ENCODE data around the gene COL21A1. TPM values are rescaled to one million over a fixed set of nuclear protein-coding genes. Genes with fewer than 3 reads are reported as not detected.

Gene COL21A1
- total RNA-seq, 2 donors from 2014 or later: not detected

DNA sequence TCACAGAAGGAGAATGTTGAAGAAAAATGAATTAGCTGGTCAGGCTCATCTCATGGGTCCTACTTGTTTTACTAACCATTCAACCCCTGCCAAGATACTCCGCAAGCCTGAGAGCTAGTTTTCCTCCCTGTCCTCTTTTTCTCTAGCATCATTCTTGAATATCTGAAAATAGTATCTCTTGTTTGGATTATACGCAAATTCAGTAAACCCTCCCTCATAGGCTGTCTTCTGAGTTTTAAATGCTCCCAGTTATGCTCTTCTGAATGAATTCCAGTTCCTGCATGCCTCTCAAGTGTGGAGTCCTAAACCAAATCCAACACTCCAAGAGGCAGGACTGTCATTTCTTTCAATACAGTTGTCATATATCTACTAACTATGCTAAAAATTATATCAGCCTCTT is 99.6 kb downstream of the COL21A1 start:
- Mint-ChIP-seq H3K27ac (no peak overlapping the region), H3K27me3 (no peaks in the 10 kb centered on the region), H3K4me3 (no peak overlapping the region), H3K4me1 (no peaks in the 10 kb centered on the region), H3K36me3 (ENCODE audit: low read depth) (no peaks in the 10 kb centered on the region), H3K9me3 (peaks cover 16% of the 10 kb centered on the region)
- ATAC-seq (replicated peaks): no peak

DNA sequence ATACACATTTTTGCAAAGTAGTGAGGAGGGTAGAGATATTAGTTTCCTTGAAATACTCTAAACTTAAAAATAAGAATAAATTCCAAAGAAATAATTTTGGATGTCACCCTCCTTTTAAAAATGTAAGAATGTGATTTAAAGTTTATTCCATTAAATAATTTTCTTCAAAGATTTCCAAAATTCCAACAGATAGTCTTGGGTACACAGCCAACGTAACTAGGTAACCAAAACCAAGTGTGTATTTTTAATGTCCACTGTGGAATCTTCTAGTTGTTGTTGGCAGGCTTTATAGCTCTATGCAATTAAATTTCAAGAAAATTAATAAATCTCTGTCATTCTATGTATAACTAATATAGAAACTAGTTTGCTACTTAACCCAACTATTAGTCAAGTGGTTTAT is 101.3 kb downstream of the COL21A1 start:
- Mint-ChIP-seq H3K27me3 (no peaks in the 10 kb centered on the region), H3K9me3 (peaks cover 18% of the 10 kb centered on the region), H3K4me1 (no peaks in the 10 kb centered on the region), H3K4me3 (no peak overlapping the region), H3K36me3 (ENCODE audit: low read depth) (no peaks in the 10 kb centered on the region), H3K27ac (no peak overlapping the region)
- ATAC-seq (replicated peaks): no peak

DNA sequence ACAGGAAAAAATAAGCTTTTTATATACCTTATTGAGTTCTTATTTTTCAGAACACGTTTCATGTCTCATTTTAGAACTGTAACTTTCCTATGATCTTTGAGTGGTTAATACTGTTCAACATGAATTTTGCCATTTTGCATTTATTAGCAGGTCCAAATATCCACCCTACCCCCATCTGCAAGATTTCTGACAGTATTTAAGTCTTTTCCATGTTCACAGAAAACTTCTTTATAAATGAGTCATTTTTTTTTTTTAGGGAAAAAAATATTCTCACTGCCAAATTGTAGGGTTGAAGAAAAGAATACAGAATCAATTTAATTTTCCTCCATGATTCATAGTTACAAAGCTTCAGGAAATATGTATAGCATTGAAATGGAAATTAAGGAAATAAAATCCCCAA is 101.8 kb downstream of the COL21A1 start:
- Mint-ChIP-seq H3K27me3 (no peaks in the 10 kb centered on the region), H3K36me3 (ENCODE audit: low read depth) (no peaks in the 10 kb centered on the region), H3K4me3 (no peak overlapping the region), H3K4me1 (no peaks in the 10 kb centered on the region), H3K27ac (no peak overlapping the region), H3K9me3 (peaks cover 18% of the 10 kb centered on the region)
- no peak for ATAC-seq (replicated peaks)

DNA sequence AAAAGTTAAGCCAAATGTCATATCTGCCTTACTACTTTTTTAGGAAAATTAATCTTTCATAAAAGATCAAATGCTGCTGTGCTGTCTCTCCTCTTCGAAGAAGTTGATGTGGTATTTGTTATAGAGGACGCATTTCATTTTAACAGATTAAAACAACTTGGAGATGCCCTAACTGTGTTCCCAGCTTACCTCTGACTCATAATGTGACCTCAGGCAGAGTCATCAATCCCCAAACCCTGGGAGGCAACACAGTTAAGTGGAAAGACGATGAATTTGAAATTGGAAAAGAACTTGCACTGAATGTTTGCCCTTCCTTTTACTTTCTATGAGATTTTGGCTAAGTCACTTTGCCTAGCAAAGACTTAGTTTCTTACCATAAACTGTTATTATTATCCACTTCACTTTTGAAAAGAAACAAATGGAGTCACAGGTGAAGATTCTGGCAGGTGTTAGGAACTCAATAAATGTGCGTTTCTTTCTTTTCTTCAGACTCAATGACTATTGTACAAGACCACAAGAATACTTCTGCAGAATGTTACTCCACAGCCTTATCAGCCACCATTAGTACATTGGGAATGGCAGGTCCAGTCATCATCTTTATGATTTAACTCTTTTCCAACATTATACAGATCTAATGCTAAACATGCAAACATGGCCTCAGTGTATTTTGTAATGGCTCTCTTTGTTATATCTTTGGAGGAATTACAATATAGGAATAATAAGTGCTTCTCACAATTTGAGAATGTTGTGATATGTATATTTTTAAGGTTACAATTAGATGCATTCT is 102.6 kb downstream of the COL21A1 start:
- Mint-ChIP-seq H3K36me3 (ENCODE audit: low read depth) (no peaks in the 10 kb centered on the region), H3K9me3 (peaks cover 14% of the 10 kb centered on the region), H3K4me3 (no peak overlapping the region), H3K27ac (no peak overlapping the region), H3K27me3 (no peaks in the 10 kb centered on the region), H3K4me1 (no peaks in the 10 kb centered on the region)
- no peak for ATAC-seq (replicated peaks)

DNA sequence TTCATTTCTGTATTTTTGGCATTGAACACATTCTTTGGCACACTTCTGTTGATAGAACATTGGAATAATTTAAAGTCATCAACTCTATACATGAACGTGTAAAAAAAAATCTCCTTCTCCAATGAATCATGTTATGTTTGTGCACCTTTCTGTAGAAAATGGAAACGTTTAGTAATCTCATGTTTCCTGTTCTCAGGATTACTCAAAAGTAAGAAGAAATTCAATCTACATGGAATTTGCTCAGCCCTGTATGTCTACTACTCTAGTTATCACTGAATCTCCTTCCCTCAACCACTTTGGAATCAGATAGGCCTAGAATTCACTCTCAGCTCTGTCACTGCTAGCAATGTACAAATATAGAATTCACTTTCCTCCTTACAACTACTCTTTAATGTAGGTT is 103.6 kb downstream of the COL21A1 start:
- Mint-ChIP-seq H3K9me3 (peaks cover 12% of the 10 kb centered on the region), H3K36me3 (ENCODE audit: low read depth) (no peaks in the 10 kb centered on the region), H3K27me3 (no peaks in the 10 kb centered on the region), H3K27ac (no peak overlapping the region), H3K4me1 (no peaks in the 10 kb centered on the region), H3K4me3 (no peak overlapping the region)
- no peak for ATAC-seq (replicated peaks)

DNA sequence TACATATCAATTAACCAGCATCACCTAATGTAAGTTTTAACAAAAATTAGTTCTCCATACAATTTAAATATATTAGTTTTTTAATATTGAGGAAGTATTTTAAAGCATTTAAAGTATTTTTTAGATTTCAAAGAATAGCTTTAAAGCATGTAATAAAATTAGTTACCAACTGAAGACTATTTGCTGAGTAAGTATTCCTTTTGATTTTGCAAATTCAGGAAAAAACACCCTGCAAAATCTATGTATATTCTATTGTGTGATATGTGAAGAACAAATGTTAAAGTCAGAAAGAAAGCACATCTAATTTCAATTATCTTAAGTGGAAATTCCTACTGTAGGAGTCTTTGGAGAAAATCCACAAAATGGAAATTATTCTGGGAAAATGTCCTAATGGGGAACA is 107.3 kb downstream of the COL21A1 start:
- H3K27ac Mint-ChIP-seq: no peak overlapping the region
- peaks cover 21% of the 10 kb centered on the region for H3K9me3 Mint-ChIP-seq
- H3K27me3 Mint-ChIP-seq: no peaks in the 10 kb centered on the region
- no peaks in the 10 kb centered on the region for H3K36me3 Mint-ChIP-seq (ENCODE audit: low read depth)
- no peak for ATAC-seq (replicated peaks)
- no peak overlapping the region for H3K4me3 Mint-ChIP-seq
- no peaks in the 10 kb centered on the region for H3K4me1 Mint-ChIP-seq

DNA sequence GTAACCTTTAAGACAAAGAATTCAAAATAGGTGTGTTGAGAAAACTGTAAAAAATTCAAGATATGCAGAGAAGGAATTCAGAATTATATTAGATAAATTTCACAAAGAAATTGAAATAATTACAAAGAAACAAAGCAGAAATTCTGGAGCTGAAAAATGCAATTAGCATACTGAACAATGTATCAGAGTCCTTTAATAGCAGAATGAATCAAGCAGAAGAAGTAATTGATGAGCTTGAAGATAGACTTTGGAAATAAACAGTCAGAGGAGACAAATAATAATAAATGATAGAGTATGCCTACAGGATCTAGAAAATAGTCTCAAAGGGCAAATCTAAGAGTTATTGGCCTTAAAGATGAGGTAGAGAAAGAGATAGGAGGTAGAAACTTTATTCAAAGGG is 131.7 kb downstream of the COL21A1 start:
- ATAC-seq (replicated peaks): no peak
- no peak overlapping the region for H3K27ac Mint-ChIP-seq
- no peaks in the 10 kb centered on the region for H3K36me3 Mint-ChIP-seq (ENCODE audit: low read depth)
- peaks cover 16% of the 10 kb centered on the region for H3K9me3 Mint-ChIP-seq
- no peaks in the 10 kb centered on the region for H3K4me1 Mint-ChIP-seq
- no peaks in the 10 kb centered on the region for H3K27me3 Mint-ChIP-seq
- no peak overlapping the region for H3K4me3 Mint-ChIP-seq

DNA sequence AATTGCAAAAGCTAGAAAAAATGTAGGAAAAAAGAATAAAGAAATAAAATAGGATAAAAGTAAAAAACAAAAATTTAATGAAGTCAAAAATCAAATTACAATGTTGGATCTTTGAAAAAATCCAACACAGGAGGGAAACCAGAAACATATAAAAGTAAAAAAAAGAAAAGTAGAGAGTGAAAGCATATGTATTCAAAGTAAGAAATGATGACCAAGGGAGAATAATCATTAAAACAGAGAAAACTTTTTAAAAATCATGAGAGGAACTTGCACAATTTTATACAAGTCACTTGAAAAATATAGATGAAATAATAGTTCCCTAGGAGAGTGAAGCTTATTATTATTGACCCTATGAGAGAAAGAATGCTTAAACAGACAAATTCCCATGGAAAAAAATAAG is 138.2 kb downstream of the COL21A1 start:
- H3K9me3 Mint-ChIP-seq: peaks cover 4% of the 10 kb centered on the region
- H3K4me3 Mint-ChIP-seq: no peak overlapping the region
- H3K4me1 Mint-ChIP-seq: no peaks in the 10 kb centered on the region
- H3K36me3 Mint-ChIP-seq (ENCODE audit: low read depth): no peaks in the 10 kb centered on the region
- H3K27ac Mint-ChIP-seq: no peak overlapping the region
- no peak for ATAC-seq (replicated peaks)
- H3K27me3 Mint-ChIP-seq: no peaks in the 10 kb centered on the region

DNA sequence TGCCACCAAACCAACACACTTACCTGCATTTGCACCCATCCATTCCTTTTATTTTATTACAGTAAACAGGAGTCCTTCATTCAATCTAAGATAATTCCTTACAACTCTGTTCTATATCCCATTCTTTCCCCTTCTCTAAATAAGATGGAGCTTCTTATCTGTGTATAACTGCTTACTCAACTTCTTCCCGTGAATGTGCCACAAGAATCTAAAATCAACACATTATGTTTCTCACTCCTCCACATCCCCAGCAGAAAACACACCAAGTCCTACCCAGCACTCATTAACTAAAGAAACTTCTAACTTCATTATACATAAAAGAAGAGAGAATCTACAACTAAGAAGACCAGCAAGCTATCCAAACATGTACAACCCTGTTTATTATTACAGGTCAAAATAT is 141.1 kb downstream of the COL21A1 start:
- ATAC-seq (replicated peaks): no peak
- Mint-ChIP-seq H3K27ac (no peak overlapping the region), H3K4me3 (no peak overlapping the region), H3K9me3 (peaks cover 4% of the 10 kb centered on the region), H3K27me3 (no peaks in the 10 kb centered on the region), H3K36me3 (ENCODE audit: low read depth) (no peaks in the 10 kb centered on the region), H3K4me1 (no peaks in the 10 kb centered on the region)

DNA sequence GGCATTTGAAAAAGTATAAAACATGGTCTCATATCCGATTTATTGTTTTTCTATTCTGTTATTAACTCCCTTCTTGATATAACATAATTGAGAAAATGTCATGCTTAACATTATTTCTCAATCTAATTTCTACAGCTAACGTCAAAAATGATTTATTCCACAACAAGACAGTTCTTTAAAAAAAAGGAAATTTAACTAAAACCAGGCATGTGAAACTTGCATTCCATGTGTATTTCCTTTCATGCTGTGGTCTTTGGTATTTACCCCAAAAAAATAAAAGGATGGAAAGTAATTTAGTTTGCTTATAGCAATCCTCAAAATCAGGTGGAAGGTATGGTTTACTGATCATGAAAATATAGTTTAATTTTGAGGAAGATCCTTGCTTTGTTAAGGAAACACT is 142.8 kb downstream of the COL21A1 start:
- Mint-ChIP-seq H3K4me1 (no peaks in the 10 kb centered on the region), H3K4me3 (no peak overlapping the region), H3K27me3 (no peaks in the 10 kb centered on the region), H3K9me3 (peaks cover 6% of the 10 kb centered on the region), H3K27ac (no peak overlapping the region), H3K36me3 (ENCODE audit: low read depth) (no peaks in the 10 kb centered on the region)
- ATAC-seq (replicated peaks): no peak

DNA sequence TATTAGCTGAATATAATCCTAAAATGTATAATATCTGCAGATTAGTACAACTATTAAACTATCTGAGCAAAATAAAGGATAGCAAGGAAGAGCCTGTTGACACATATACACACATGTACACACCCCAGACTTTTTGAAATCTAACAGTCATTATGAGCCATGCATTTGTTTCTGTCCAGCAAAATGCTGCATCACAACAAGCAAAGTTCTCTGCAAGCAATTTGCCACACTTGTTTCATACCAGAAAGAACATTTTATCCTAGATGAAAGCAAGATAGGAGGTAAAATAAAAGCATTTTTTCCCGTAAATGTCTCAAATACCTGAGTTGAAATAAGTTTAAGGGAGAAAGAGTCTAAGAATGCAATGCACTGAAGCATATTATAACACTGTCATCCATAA is 145.2 kb downstream of the COL21A1 start:
- no peak overlapping the region for H3K27ac Mint-ChIP-seq
- H3K27me3 Mint-ChIP-seq: no peaks in the 10 kb centered on the region
- H3K9me3 Mint-ChIP-seq: peaks cover 9% of the 10 kb centered on the region
- no peak overlapping the region for H3K4me3 Mint-ChIP-seq
- H3K36me3 Mint-ChIP-seq (ENCODE audit: low read depth): no peaks in the 10 kb centered on the region
- ATAC-seq (replicated peaks): no peak
- no peaks in the 10 kb centered on the region for H3K4me1 Mint-ChIP-seq

DNA sequence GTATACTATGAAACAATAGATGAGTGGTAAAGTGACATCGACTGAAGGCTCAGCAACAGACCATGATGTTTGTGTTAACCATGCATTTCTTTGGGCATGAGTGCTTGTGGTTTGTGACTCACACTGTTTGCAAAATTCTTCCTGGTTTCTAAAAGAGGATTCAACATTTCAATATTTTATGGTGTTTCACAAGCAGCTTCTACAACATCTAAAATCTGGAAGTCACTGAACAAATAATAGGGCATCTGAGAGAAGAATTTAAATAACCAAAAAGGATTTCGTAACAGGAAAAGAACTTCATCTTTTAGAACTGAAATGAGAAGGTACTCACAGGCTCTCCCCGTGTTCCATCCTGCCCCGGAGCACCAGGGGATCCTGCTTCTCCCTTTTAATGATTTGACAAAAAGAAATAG is 146.2 kb downstream of the COL21A1 start:
- peaks cover 6% of the 10 kb centered on the region for H3K9me3 Mint-ChIP-seq
- no peaks in the 10 kb centered on the region for H3K27me3 Mint-ChIP-seq
- H3K27ac Mint-ChIP-seq: no peak overlapping the region
- no peak overlapping the region for H3K4me3 Mint-ChIP-seq
- no peaks in the 10 kb centered on the region for H3K4me1 Mint-ChIP-seq
- no peaks in the 10 kb centered on the region for H3K36me3 Mint-ChIP-seq (ENCODE audit: low read depth)
- ATAC-seq (replicated peaks): no peak

DNA sequence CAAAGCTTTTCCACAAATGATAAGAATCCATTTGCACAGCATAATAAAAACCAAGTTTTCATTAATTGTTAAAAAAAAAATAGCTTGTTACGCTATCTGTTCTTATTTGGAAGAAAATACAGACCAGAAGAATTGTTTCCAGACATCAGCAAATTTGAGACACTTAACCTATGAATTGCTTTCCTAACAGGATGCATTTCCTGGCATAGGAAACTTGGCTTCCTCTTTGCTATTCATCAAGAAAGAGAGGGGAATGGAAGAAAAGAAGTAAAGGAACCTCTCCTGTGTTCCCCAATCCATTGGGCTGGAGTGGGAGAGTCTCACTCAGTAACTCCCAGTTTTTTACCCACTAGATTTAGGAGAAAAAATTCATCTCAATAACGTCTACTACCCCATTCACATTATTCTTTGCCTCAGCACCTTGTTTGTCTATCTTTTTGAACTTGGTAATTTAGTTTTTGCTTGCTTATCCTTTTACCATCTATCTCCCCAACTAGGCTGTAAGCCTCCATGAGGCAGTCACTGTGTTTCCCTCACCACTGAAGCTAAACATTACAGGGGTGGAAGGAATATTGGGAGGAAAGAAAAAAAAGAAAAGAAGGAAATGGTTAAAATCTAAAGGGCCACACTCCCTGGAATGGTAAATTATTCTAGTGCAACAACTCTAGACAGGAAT is 150.3 kb downstream of the COL21A1 start:
- Mint-ChIP-seq H3K4me1 (no peaks in the 10 kb centered on the region), H3K27me3 (no peaks in the 10 kb centered on the region), H3K4me3 (no peak overlapping the region), H3K27ac (no peak overlapping the region), H3K9me3 (peaks cover 9% of the 10 kb centered on the region), H3K36me3 (ENCODE audit: low read depth) (no peaks in the 10 kb centered on the region)
- ATAC-seq (replicated peaks): peak; percentile 42

DNA sequence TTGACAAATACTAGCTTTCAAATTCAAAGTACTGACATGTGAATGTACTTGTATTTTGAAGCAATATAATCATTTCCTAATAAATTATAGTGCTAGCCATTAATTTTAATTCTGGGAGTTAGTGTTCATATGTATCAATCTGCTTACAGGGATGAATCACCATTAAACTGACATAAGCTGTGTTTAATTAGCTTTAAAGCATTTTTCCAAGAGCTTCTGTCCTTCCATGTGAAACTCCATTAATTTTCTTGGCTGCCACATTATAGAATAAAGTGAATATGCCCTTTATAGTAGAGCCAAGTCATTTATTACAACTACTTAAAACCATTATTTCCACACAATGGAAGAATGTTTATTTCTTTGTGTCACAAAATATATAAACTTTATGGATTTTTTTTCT is 150.8 kb downstream of the COL21A1 start:
- Mint-ChIP-seq H3K9me3 (peaks cover 9% of the 10 kb centered on the region), H3K4me1 (no peaks in the 10 kb centered on the region), H3K27ac (no peak overlapping the region), H3K27me3 (no peaks in the 10 kb centered on the region), H3K4me3 (no peak overlapping the region), H3K36me3 (ENCODE audit: low read depth) (no peaks in the 10 kb centered on the region)
- no peak for ATAC-seq (replicated peaks)

DNA sequence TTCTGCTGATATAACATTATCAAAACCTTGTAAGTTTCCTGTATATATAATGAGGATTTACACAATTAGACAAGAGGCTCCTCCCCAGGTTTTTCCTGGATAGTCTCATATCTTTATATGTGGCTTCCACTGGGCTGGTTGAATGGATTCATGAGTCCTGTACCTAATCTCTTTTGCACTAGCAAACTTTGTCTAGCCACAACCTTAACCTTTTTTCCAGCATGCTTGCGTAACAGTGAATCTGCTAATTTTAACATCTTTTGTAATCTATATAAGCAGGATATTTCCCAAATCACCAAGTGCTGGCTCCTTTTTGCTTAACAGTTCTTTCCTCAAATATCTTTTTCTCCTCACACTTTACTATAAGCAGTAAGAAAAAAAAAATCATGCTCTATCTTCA is 153.6 kb downstream of the COL21A1 start:
- Mint-ChIP-seq H3K9me3 (peaks cover 4% of the 10 kb centered on the region), H3K27me3 (no peaks in the 10 kb centered on the region), H3K4me1 (no peaks in the 10 kb centered on the region), H3K36me3 (ENCODE audit: low read depth) (no peaks in the 10 kb centered on the region), H3K4me3 (no peak overlapping the region), H3K27ac (no peak overlapping the region)
- ATAC-seq (replicated peaks): no peak

All from activated T-helper 17 cell treated with anti-CD3 and anti-CD28 coated beads, Interleukin-2, amount 50 U/mL, for 72 hours (primary cell).